ENCODE data around the gene SLC9A8. TPM values are rescaled to one million over a fixed set of nuclear protein-coding genes. Genes with fewer than 3 reads are reported as not detected.

The SLC9A8 gene
- total RNA-seq, 1 donor from 2014 or later: 1.6 TPM

DNA sequence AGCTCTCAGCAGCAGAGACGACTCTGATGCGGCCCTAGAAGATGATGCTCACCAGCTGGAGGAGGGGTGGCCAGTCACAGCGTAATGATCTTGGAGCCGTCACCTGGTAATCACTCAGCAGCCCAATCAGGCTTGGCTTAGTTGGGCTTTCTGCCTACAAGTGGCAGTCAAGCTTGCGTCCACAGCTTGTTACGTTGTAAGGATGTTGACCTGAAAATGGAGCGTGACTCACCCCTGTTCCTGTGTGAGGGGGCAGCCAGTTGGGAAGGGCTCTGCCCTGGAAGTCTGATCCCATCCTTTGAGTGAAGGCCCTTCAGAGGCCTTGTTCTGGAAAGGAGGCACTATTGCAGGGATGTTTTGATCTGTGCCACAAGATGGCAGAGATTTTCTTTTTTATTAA, 52.9 kb downstream of the SLC9A8 start:
- H3K27me3 ChIP-seq (ENCODE audit: control insufficient read depth, insufficient read depth, low read length): no peaks in the 10 kb centered on the region
- DNase-seq (ENCODE audit: low read depth) (peak; percentile 53), FAIRE-seq (no peak)
- TF ChIP-seq, protein P1, sequence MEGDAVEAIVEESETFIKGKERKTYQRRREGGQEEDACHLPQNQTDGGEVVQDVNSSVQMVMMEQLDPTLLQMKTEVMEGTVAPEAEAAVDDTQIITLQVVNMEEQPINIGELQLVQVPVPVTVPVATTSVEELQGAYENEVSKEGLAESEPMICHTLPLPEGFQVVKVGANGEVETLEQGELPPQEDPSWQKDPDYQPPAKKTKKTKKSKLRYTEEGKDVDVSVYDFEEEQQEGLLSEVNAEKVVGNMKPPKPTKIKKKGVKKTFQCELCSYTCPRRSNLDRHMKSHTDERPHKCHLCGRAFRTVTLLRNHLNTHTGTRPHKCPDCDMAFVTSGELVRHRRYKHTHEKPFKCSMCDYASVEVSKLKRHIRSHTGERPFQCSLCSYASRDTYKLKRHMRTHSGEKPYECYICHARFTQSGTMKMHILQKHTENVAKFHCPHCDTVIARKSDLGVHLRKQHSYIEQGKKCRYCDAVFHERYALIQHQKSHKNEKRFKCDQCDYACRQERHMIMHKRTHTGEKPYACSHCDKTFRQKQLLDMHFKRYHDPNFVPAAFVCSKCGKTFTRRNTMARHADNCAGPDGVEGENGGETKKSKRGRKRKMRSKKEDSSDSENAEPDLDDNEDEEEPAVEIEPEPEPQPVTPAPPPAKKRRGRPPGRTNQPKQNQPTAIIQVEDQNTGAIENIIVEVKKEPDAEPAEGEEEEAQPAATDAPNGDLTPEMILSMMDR (IDR thresholded peaks at IDR 0.05; ENCODE audit: insufficient read depth, low read length, severe bottlenecking): no peak
- peaks cover 2% of the 10 kb centered on the region for H3K36me3 ChIP-seq (ENCODE audit: control insufficient read depth, insufficient read depth, low read length)
- H3K4me3 ChIP-seq (ENCODE audit: low read depth, low read length): no peak overlapping the region

DNA sequence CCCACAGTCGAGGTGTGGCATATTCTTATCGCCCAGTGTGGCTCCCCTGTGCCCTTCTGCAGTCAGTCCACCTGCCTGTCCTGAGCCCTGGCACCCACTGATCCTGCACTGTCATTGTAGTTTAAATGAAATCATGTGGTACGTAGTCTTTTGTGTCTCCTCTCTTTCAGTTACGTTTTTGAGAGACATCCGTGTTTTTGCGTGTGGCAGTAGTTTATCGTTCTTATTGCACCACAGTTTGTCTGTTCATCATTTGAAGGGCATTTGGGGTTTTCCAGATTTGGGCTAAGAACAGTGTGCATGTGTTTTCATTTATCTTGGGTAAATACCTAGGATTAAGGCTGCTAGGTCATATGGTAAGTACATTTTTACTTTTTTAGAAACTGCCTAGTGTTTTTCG, 53.4 kb downstream of the SLC9A8 start:
- DNase-seq (ENCODE audit: low read depth) (peak; percentile 32), FAIRE-seq (no peak)
- Histone ChIP-seq H3K4me3 (ENCODE audit: low read depth, low read length) (no peak overlapping the region), H3K27me3 (ENCODE audit: control insufficient read depth, insufficient read depth, low read length) (no peaks in the 10 kb centered on the region), H3K36me3 (ENCODE audit: control insufficient read depth, insufficient read depth, low read length) (peaks cover 2% of the 10 kb centered on the region)
- TF ChIP-seq, protein P1 (IDR thresholded peaks at IDR 0.05; ENCODE audit: insufficient read depth, low read length, severe bottlenecking): no peak

DNA sequence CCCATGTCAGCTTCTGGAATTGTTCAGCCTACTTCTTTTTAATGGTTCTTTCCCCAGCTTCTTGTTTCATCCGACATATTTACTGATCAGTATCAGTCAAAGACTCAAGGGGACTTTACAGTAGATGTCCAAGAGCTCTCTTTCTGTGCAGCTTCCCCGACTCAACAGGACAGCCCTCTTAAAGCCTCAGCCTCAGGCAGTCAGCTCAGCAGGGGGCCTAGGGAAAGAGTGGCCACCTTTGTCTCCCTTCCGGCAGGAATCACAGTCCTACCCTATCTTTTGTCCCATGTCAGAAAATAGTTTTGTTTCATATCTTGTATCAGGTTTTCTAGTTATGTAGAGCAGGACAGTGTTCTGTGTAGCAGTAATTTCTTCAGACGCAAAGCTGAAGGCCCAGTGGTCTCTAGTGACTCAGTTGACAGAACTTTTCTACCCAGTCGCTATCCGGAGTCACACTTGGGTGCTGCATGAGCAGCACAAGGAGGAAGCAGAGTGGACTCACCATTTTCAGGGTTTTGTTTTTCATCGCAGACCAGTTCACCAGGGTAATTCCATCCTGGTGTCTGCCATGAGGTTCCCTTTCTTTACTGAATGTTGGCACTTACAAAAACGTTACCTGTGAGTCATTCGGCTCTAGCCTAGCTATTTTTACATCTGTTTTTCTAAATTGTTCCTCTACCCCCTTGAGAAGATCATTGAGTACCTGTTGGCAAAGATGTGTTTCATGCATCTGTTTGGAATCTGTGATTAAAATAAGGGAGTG, 55.0 kb downstream of the SLC9A8 start:
- Histone ChIP-seq H3K4me3 (ENCODE audit: low read depth, low read length) (no peak overlapping the region), H3K36me3 (ENCODE audit: control insufficient read depth, insufficient read depth, low read length) (peaks cover 2% of the 10 kb centered on the region), H3K27me3 (ENCODE audit: control insufficient read depth, insufficient read depth, low read length) (no peaks in the 10 kb centered on the region)
- TF ChIP-seq, protein P1 (IDR thresholded peaks at IDR 0.05; ENCODE audit: insufficient read depth, low read length, severe bottlenecking): no peak
- no peak for DNase-seq (ENCODE audit: low read depth)
- FAIRE-seq: no peak

DNA sequence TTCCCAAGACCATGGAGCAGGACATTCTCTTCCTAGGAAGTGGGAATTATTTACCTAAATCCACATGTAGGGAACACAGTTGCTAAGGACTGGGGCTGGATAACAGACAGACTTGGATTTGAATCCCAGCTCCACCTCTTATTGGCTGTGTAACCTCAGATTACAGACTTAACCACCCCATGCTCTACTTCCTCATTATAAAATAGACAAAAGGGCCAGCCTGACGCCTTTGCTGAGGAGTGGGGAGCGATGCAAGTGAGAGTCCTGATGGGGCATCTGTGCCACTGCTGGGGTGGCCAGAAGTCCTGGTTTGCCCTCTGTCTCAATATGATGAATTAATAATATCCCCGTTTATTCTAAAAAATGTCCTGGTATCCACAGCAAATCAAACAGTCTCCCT, 55.9 kb downstream of the SLC9A8 start:
- DNase-seq (ENCODE audit: low read depth) (no peak), FAIRE-seq (no peak)
- H3K27me3 ChIP-seq (ENCODE audit: control insufficient read depth, insufficient read depth, low read length): no peaks in the 10 kb centered on the region
- peaks cover 2% of the 10 kb centered on the region for H3K36me3 ChIP-seq (ENCODE audit: control insufficient read depth, insufficient read depth, low read length)
- H3K4me3 ChIP-seq (ENCODE audit: low read depth, low read length): no peak overlapping the region
- TF ChIP-seq, protein P1 (IDR thresholded peaks at IDR 0.05; ENCODE audit: insufficient read depth, low read length, severe bottlenecking): no peak

DNA sequence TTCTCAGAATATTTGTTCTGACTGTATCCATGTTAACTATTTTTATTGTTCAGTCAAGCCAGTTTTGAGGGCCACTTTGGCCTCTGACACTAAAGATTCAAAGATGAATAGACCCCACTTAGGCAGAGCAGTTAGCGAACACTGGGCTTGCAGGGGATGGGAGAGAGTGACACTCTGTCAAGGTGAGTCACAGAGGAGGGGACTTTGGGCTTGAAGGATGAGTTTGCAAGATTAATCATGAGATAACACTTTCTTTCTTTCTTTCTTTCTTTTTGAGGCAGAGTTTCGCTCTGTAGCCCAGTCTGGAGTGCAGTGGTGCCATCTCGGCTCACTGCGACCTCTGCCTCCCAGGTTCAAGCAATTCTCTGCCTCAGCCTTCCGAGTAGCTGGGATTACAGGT, 56.3 kb downstream of the SLC9A8 start:
- DNase-seq (ENCODE audit: low read depth): no peak
- FAIRE-seq: no peak
- Histone ChIP-seq H3K27me3 (ENCODE audit: control insufficient read depth, insufficient read depth, low read length) (no peaks in the 10 kb centered on the region), H3K36me3 (ENCODE audit: control insufficient read depth, insufficient read depth, low read length) (peaks cover 2% of the 10 kb centered on the region), H3K4me3 (ENCODE audit: low read depth, low read length) (no peak overlapping the region)
- TF ChIP-seq, protein P1 (IDR thresholded peaks at IDR 0.05; ENCODE audit: insufficient read depth, low read length, severe bottlenecking): no peak

DNA sequence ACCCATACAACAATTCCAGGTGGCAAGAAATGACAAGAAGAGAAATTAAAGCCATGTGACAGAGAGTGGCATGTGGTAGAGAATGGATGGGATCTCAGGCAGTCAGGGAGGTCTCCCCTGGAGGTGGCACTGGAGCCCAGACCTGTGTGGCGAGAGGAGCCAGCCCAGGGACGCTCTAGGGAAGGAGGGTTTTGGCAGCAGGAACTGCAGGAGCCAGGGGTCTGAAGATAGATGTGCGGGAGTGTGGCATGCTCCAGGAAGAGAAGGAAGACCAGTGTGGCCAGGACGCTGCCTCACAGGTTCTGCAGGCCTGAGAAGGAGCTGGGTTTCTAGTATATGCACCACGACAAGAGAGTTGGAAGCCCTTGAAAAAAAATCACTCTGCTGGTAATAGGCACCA, 57.6 kb downstream of the SLC9A8 start:
- no peaks in the 10 kb centered on the region for H3K36me3 ChIP-seq (ENCODE audit: control insufficient read depth, insufficient read depth, low read length)
- FAIRE-seq: no peak
- no peak for DNase-seq (ENCODE audit: low read depth)
- no peaks in the 10 kb centered on the region for H3K27me3 ChIP-seq (ENCODE audit: control insufficient read depth, insufficient read depth, low read length)
- TF ChIP-seq, protein P1 (IDR thresholded peaks at IDR 0.05; ENCODE audit: insufficient read depth, low read length, severe bottlenecking): no peak
- no peak overlapping the region for H3K4me3 ChIP-seq (ENCODE audit: low read depth, low read length)
